IPS DF 19.7 (cell line): ENCODE results near the gene KCNH2.

Source experiments
- DNase-seq: peaks from one replicate; pipeline ENCODE4 v3.0.0-alpha.2; 2013; ENCODE audit warnings: low read depth, low spot score

KCNH2 gene

GRCh38 chr7:150994141-150994837, 16.2 kb upstream of the KCNH2 start:
- DNase-seq = no peak

GRCh38 chr7:150993511-150993910, 15.4 kb upstream of the KCNH2 start:
- DNase-seq = no peak

- no peak for DNase-seq
Observed at GRCh38 chr7:150992833-150993302, 14.7 kb upstream of the KCNH2 start.

- DNase-seq = no peak
Observed at GRCh38 chr7:150992051-150992640, 14.0 kb upstream of the KCNH2 start.

- DNase-seq = no peak
Observed at GRCh38 chr7:150990416-150991186, 12.5 kb upstream of the KCNH2 start, which contains the start of gene NOS3. Gene NOS3, plus strand, starts transcription at chr7:150991017. Its CDS starts 2,787 bp downstream, at chr7:150993804.

DNA sequence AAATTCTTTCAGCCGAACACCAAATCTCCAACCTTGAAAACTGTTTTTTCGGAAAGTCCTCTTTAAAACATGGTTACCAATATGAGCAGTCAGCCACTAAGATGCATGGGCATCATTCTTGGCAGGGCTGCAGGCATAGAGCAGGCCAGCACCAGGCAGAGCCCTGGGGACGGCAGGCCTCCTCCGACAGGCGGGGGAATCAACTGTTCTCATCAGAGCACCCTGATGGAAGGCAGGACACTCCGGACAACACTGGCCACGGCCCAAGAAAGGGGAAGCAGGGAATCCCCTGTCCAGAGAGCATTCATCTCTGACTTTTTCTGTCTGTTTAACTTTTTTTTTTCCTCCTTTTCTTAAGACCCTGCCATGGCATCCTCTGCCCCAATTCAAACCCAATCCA, 11.3 kb upstream of the KCNH2 start:
- DNase-seq = no peak

DNA sequence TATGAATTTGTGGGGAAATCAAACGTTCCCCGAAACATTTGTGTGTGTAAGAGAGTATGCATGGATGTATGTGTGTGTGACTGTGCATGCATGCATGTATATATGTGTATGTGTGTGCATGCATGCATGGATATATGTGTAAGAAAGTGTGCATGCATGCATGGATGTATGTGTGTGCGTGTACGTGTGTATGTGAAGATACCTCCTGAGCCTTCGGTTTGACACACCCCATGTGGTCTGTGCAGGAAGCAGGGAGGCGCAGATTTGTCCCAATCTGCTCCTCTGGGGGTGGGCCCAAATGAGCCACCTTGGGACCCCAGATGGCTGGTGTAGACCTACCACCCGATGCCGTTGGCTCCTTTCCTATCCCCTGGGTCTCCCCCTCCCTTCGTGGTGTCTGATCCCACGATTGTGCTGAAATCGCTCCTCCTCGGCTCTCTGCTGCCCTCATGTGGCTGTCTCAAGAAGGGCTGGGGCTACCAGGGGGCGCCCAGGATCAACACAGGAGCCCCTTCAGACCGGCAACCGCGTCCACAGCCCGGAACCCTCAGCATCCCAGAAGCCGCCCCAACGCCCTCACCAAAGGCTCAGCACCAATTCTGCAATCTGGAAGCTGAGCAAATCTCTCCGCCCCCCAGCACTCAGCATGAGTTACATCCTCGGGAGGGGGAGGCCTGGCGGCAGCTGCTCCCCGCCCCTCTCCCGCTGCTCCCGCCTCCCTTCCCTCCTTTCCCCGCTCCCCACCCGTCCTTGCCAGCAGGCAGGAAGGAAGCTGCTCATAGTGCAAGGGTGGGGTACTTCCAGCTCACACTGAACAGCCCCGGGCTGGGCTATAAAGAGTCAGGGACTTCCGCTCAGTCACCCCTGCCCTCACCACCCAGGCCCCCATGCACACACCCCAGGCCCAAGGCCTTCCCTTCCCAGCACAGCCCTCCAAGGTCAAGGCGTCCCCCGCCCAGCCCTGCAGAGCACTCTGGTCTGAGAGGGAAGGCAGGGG, 10.4 kb upstream of the KCNH2 start:
- DNase-seq = no peak

DNA sequence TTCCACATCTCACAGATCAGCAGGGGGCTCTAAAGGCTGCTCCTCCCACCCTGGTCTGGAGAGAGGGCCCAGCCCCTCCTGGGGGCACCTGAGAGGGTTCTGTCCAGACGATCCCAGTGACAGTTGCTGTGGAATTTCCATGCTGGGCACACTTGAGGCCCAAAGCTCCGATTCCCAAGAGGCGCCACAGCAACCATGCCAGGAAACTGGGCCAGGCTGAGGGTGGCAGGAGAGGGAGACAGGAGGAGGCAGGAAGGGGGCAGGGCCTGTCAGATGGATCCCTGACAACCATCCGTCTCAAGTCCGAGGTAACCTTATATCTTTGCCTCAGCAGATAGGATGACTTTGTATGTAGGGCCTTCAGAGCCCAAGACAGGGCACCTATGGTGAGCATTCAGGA, 8.4 kb upstream of the KCNH2 start:
- no peak for DNase-seq

DNA sequence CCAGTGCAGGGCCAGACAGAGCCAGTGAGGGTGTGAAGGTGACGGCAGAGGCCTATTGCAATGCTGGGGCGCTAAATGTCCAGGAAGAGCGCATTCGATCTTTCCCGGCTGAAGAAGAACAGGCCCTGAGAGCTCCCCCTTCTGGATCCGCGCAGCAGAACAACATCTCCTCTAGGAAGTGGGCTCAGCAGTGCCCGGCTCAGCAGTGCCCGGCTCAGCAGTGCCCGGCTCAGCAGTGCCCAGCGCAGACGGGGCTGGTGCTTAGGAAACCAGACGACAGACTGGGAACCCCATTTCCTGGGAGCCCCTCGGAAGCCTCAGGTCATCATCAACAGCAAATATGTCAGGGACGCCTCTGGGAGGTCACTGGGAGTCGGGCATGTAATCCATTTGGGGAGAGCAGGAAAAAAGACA, 8.0 kb upstream of the KCNH2 start:
- DNase-seq = no peak

- no peak for DNase-seq
Observed at GRCh38 chr7:150983893-150984368, 5.8 kb upstream of the KCNH2 start.

DNA sequence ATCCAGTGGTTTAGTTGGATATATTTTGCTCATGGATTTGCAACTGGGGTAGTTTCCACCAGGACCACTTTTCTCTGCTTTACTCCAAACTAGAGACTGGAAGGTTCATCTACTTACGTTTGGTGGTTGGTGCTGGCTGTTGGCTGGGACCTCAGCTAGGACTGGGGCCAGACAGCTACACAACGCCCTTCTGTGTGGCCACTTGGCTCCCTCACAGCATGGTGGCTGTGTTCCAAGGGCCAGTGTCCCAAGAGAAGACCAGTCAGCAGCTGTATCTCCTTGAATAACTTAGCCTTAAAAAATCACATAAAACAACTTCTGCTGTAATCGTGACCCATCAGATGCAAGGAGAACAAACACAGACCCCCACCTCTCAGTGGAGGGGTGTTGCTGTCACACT, 4.2 kb upstream of the KCNH2 start:
- DNase-seq = no peak

- DNase-seq = no peak
Observed at GRCh38 chr7:150981644-150982043, 3.5 kb upstream of the KCNH2 start.

- DNase-seq = no peak
Observed at GRCh38 chr7:150980663-150981062, 2.5 kb upstream of the KCNH2 start.

DNA sequence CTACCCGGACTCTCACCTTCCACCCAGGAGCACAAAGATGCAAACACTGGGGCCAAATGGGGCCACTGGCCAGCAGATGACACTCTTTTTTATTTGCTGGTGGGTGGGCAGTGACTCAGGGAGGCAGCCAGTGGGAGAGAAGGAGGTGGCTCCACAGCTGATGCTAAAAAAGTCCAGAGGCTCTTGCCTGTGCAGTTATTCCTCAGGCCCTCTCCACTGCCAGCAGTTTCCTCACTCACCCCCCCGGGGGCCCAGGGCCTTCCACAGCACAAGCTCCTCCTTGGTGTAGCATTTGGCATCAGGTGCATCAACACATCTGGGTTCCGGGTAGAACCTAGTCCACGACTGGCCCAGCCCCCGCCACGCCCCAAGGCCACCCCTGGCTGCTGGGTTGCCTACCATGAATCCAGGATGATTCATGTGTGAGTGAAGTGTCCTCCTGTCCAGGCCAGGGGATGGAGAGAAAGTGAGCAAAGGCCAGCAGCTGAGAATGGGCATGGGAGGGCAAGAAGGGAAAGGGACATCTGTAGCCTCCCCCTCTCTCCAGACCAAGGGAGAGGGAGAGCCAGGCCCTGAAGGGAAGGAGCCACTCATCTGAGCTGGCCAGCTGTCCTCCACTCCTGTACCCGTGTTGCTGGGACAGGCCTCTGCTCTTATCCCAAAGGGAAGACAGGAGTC, 1.7 kb upstream of the KCNH2 start:
- no peak for DNase-seq

DNA sequence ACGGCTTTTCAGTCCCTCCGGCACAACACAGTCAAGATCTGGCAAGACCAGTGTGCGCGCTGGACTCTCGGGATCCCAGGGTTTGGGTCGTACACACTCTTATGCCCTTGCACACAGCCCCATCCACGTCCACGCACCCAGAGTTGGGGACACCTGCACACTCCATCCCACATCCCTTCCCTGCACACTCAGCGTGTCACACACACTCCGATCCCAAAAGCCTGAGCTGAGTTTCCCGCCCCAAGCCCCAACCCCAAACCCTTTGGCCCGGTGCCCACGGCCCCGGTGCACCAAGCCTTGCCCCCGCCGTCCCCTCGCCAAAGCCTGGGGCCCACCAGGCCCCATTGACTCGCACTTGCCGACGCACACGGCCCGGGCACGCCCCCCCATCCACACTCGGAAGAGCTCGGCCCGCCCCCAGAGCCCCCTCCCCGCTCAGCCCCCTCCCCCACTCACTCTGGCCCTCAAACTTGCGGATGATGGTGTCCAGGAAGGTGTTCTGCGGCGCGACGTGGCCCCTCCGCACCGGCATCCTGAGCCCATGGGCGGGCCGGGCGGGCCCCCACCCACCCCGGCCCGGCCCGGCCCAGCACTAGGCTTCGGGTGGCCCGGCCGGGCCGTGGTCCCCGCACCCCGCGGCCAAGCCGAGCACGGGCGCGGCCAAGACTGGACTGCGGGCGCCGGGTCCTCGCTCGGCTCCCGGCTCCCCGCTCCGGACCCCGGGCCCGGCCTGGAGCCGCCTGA, 567 bp downstream of the KCNH2 start:
- no peak for DNase-seq

DNA sequence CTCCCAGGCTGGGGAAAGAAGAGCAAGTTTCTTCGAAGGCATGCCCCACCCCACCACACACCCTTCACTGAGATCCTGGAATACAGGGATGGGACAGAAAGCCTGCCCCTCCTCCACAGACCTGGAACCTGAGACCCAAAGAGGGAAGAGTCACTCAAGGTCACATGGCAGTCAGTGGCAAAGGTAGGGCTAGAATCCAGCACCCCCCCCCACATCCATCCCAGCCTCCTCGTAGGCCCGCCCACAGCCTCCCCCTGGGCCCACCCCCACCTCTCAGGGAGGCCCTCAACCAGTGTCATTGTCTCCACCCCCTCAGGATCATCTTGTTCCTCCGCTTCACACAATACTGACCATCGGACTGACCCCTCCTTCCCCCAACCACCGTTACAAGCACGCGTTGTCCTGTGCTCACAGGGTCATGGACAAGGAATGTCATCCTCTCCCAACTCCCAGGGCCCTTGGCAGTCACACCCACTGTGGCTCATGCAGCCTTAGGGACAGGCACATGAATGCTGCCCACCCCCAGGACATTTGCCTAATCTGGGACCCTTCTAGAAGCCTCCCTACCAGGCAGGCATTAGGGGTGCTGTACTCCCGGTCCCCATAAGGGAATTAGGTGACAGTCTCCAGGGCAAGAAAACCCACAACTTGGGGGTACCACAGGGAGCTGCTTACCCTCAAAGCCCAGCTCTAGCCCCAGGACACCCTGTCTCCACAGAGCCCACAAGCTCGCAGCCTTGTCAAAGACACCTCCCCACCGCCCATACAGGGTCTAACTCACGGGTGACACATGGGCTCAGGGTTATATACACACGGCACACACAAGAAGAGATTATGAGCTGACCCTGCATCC, 1.4 kb downstream of the KCNH2 start:
- DNase-seq = no peak

- DNase-seq = no peak
Observed at GRCh38 chr7:150975536-150976319, 2.4 kb downstream of the KCNH2 start.
